HepG2 (cell line): Measurements from ENCODE around the gene CADPS. TPM values are rescaled to one million over a fixed set of nuclear protein-coding genes. Genes with fewer than 3 reads are reported as not detected.

ENCODE experiments used
- ATAC-seq: fragments of 200-7000 bp; cut with Tn5 transposase; 3 replicates; pipeline ENCODE4 v1.9.1; 2020; ENCODE audit warnings: mild to moderate bottlenecking, moderate library complexity
- BruUV-seq: library from RNA; stranded (reverse); fragments of 400-500 nt; replicated peaks from 2 replicates; lab custom pipeline; 2021; lab: Mats Ljungman, UMichigan
- CTCF ChIA-PET: fragments of 300-600 bp; formaldehyde crosslinking; extraction: SDS; loops from one replicate; lab custom pipeline; 2021; ENCODE audit warnings: low total read pairs, inconsistent platforms, low intra/inter-chr PET ratio; lab: Yijun Ruan, JAX
- POLR2A ChIA-PET: fragments of 350-600 bp; sonication (Branson Sonifier 250); formaldehyde crosslinking; loops from one replicate; lab custom pipeline; 2020; ENCODE audit warnings: antibody characterized with exemption, inconsistent platforms; lab: Yijun Ruan, JAX
- DNase-seq: peaks from one replicate; pipeline ENCODE4 v3.0.0-alpha.2; 2015; ENCODE audit warnings: low spot score
- FAIRE-seq: peaks from 3 replicates; lab custom pipeline; 2011; peaks lifted over from hg19 to GRCh38; lab: Jason Lieb, UNC
- H2AFZ ChIP-seq: one replicate; pipeline ENCODE4 v1.6.1; 2011; ENCODE audit warnings: low read length, inconsistent platforms
- H3K27ac ChIP-seq: fragments of 300-600 bp; 3 replicates; pipeline ENCODE4 v1.8.0; 2011; ENCODE audit warnings: mixed run types, mild to moderate bottlenecking, mixed read lengths, low read length, inconsistent platforms; ENCODE audit not compliant: insufficient read depth; ENCODE audit errors: extremely low read length
- H3K27me3 ChIP-seq, 2 experiments: fragments of 200-600 bp in 1 of 2; 2 replicates in 1 of 2; 3 replicates in 1 of 2; pipeline versions ENCODE4 v1.6.0 to v1.8.0; 2011; ENCODE audit warnings: low read length in 2 of 2, mild to moderate bottlenecking in 2 of 2, moderate library complexity in 2 of 2, inconsistent platforms in 1 of 2; ENCODE audit not compliant: insufficient read depth in 2 of 2, control insufficient read depth in 1 of 2
- H3K36me3 ChIP-seq, 2 experiments: fragments of 200-600 bp in 1 of 2; replicated peaks in 1 of 2; 2 replicates in 1 of 2; 3 replicates in 1 of 2; pipeline versions ENCODE4 v1.5.1 to v1.8.0; 2011; ENCODE audit warnings: low read length in 2 of 2, inconsistent platforms in 1 of 2; ENCODE audit not compliant: insufficient read depth in 2 of 2, control insufficient read depth in 1 of 2
- H3K4me1 ChIP-seq: 2 replicates; pipeline ENCODE4 v1.5.1; 2012; ENCODE audit warnings: low read length, inconsistent platforms; ENCODE audit not compliant: insufficient read depth
- H3K4me2 ChIP-seq: 2 replicates; pipeline ENCODE4 v1.6.0; 2011; ENCODE audit warnings: low read depth, low read length, inconsistent platforms
- H3K4me3 ChIP-seq, 3 experiments: fragments of 200-600 bp in 1 of 3; sonication (generic), shearing (Covaris generic) in 1 of 3; replicated peaks in 1 of 3; 2 replicates each; pipeline ENCODE4 v1.5.1; 2011 to 2016; ENCODE audit warnings: low read length in 3 of 3, inconsistent platforms in 2 of 3, low read depth in 2 of 3, mild to moderate bottlenecking in 2 of 3, control low read depth in 1 of 3, mixed read lengths in 1 of 3; ENCODE audit not compliant: insufficient read depth in 1 of 3
- H3K79me2 ChIP-seq: one replicate; pipeline ENCODE4 v1.6.1; 2011; ENCODE audit warnings: low read length, inconsistent platforms; ENCODE audit not compliant: insufficient read depth
- H3K9ac ChIP-seq: 2 replicates; pipeline ENCODE4 v1.6.0; 2011; ENCODE audit warnings: mild to moderate bottlenecking, low read depth, low read length, inconsistent platforms; ENCODE audit not compliant: insufficient read depth
- H3K9me3 ChIP-seq: 2 replicates; pipeline ENCODE4 v1.5.1; 2012; ENCODE audit warnings: mild to moderate bottlenecking, low read length
- H4K20me1 ChIP-seq: 2 replicates; pipeline ENCODE4 v1.6.0; 2011; ENCODE audit warnings: inconsistent platforms, mild to moderate bottlenecking, low read length, moderate library complexity; ENCODE audit not compliant: insufficient read depth
- CHD4 ChIP-seq: fragments of 200-600 bp; sonication (generic); IDR thresholded peaks from 2 replicates; pipeline ENCODE4 v1.7.0; 2017; ENCODE audit warnings: mild to moderate bottlenecking, low read length, borderline replicate concordance
- ZFP36L2 ChIP-seq: sonication (generic); formaldehyde crosslinking; IDR thresholded peaks from 2 replicates; pipeline ENCODE4 v1.4.0; 2020; ENCODE audit warnings: missing genetic modification reagents
- ZNF598 ChIP-seq: sonication (generic); formaldehyde crosslinking; IDR thresholded peaks from 2 replicates; pipeline ENCODE4 v1.5.1; 2020; ENCODE audit warnings: mild to moderate bottlenecking, missing genetic modification reagents, borderline replicate concordance
- in situ Hi-C: cut with HindIII; loops from 2 replicates; pipeline ENCODE4 v1.10.0; 2017; ENCODE audit warnings: low pct_unique_long_range_greater_than_20kb; ENCODE audit not compliant: extremely low pct_ligation_motif_present
- intact Hi-C: fragments of 100-400 bp; cut with micrococcal nuclease; formaldehyde crosslinking; loops from one replicate; pipeline ENCODE4 v1.10.0; 2022; ENCODE audit not compliant: unreplicated experiment
- polyA plus RNA-seq, 8 experiments: library from polyadenylated mRNA; depleted of rRNA in 3 of 8; stranded (reverse) in 7 of 8; unstranded in 1 of 8; fragments of >200 nt; fragmentation: Illumina TruSeq in 4 of 8; extraction: Trizol in 4 of 8; gene quantifications; 2 replicates each; pipeline versions ENCODE4 v1.2.1 to v1.2.3, GENCODE V29; 2011 to 2016; ENCODE audit warnings: low read depth in 4 of 8, missing spikeins in 1 of 8, mixed read lengths in 1 of 8; ENCODE audit not compliant: insufficient read depth in 1 of 8
- total RNA-seq, 5 experiments: library from RNA; depleted of rRNA; stranded (reverse); fragments of >200 nt; fragmentation: Illumina TruSeq; extraction: Trizol; gene quantifications; 2 replicates each; pipeline ENCODE4 v1.2.3, GENCODE V29; 2016; ENCODE audit warnings: low read depth in 1 of 5
- TF ChIP-seq, protein P1 (sequence below): sonication (generic); formaldehyde crosslinking; conservative IDR thresholded peaks from 2 replicates; pipeline ENCODE4 v1.4.0; 2020; ENCODE audit warnings: mild to moderate bottlenecking, missing genetic modification reagents, moderate library complexity
- TF ChIP-seq, protein P2 (sequence below): sonication (generic); formaldehyde crosslinking; IDR thresholded peaks from 2 replicates; pipeline ENCODE4 v1.8.1; 2023; ENCODE audit warnings: mild to moderate bottlenecking, inconsistent platforms, moderate library complexity, missing genetic modification reagents, borderline replicate concordance

Gene CADPS
- total and polyA plus RNA-seq, 2 of the 13 experiments (the other 11 are each of a cell fraction or from before 2014, with no cell fraction given): not detected

DNA sequence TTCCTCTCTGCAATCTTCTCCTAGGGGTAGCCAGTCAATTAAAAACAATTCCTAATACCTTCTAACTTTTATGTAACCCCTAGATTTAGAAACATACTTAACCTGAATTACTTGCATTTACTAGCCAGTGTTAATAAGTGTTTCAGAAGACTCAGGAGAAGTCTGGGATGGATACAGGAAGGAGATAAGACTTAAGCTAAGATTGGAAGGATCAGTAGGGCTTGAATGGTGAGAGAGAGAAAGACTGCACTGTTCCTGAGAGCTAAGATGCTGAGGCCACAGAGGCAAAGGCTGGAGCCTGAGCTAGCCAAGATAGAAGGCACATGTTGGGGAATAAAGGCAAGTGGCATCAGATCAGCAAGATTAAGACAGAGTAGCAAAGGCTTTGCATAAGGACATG is 30.1 kb upstream of the CADPS start:
- POLR2A ChIA-PET: no interaction called here
- no peak overlapping the region for H3K4me2 ChIP-seq
- H3K36me3 ChIP-seq: no peaks in the 10 kb centered on the region
- H3K27me3 ChIP-seq: no peaks in the 10 kb centered on the region
- CTCF ChIA-PET: no interaction called here
- no peak for DNase-seq
- H3K4me1 ChIP-seq: no peaks in the 10 kb centered on the region
- H4K20me1 ChIP-seq: no peaks in the 10 kb centered on the region
- H3K79me2 ChIP-seq: no peaks in the 10 kb centered on the region
- intact Hi-C loops: no loop called here
- H3K9me3 ChIP-seq: no peaks in the 10 kb centered on the region
- in situ Hi-C loops: no loop called here
- H3K27ac ChIP-seq: no peak overlapping the region
- H3K4me3 ChIP-seq: no peak overlapping the region
- no peak for ATAC-seq
- H2AFZ ChIP-seq: no peak overlapping the region
- FAIRE-seq: no peak
- H3K9ac ChIP-seq: no peak overlapping the region
- BruUV-seq: no TSS peak
- TF ChIP-seq ZFP36L2 (CRISPR knock-in tag): no peak
- TF ChIP-seq, protein P1, sequence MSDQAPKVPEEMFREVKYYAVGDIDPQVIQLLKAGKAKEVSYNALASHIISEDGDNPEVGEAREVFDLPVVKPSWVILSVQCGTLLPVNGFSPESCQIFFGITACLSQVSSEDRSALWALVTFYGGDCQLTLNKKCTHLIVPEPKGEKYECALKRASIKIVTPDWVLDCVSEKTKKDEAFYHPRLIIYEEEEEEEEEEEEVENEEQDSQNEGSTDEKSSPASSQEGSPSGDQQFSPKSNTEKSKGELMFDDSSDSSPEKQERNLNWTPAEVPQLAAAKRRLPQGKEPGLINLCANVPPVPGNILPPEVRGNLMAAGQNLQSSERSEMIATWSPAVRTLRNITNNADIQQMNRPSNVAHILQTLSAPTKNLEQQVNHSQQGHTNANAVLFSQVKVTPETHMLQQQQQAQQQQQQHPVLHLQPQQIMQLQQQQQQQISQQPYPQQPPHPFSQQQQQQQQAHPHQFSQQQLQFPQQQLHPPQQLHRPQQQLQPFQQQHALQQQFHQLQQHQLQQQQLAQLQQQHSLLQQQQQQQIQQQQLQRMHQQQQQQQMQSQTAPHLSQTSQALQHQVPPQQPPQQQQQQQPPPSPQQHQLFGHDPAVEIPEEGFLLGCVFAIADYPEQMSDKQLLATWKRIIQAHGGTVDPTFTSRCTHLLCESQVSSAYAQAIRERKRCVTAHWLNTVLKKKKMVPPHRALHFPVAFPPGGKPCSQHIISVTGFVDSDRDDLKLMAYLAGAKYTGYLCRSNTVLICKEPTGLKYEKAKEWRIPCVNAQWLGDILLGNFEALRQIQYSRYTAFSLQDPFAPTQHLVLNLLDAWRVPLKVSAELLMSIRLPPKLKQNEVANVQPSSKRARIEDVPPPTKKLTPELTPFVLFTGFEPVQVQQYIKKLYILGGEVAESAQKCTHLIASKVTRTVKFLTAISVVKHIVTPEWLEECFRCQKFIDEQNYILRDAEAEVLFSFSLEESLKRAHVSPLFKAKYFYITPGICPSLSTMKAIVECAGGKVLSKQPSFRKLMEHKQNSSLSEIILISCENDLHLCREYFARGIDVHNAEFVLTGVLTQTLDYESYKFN (CRISPR knock-in tag): no peak
- no peak for TF ChIP-seq CHD4
- TF ChIP-seq ZNF598 (CRISPR knock-in tag): no peak
- TF ChIP-seq, protein P2, sequence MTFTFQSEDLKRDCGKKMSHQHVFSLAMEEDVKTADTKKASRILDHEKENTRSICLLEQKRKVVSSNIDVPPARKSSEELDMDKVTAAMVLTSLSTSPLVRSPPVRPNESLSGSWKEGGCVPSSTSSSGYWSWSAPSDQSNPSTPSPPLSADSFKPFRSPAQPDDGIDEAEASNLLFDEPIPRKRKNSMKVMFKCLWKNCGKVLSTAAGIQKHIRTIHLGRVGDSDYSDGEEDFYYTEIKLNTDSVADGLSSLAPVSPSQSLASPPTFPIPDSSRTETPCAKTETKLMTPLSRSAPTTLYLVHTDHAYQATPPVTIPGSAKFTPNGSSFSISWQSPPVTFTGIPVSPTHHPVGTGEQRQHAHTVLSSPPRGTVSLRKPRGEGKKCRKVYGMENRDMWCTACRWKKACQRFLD: no peak
- TF ChIP-seq, all 625 proteins: peak for 0
